ENCODE data around the gene C1orf210. TPM values are rescaled to one million over a fixed set of nuclear protein-coding genes. Genes with fewer than 3 reads are reported as not detected.

C1orf210 gene
- total and polyA plus RNA-seq, 9 of the 15 experiments (the other 6 are each of a cell fraction or from before 2014, with no cell fraction given): 0.21 TPM; not detected in 8

GRCh38 chr1:43298055-43298454, 12.7 kb upstream of the C1orf210 start:
- intact Hi-C loops (cut with micrococcal nuclease) (no loop called here), in situ Hi-C loops (cut with MboI) (no loop called here)
- 4% methylated on average over 1 of the region's 1 CpG for WGBS (ENCODE audit: insufficient coverage, low coverage, missing lambda C conversion rate)
- no peak overlapping the region for H2AFZ ChIP-seq (ENCODE audit: low read depth, low read length)
- peaks cover 25 to 34% of the 10 kb centered on the region in 2 experiments; a peak in 4 of 5 replicates for H3K27me3 ChIP-seq (ENCODE audit: control insufficient read depth in 2 of 2, insufficient read depth in 2 of 2, low read length in 2 of 2)
- H3K79me2 ChIP-seq (ENCODE audit: control insufficient read depth, insufficient read depth, low read length): no peaks in the 10 kb centered on the region
- H3K36me3 ChIP-seq (ENCODE audit: control insufficient read depth, insufficient read depth, low read length): no peaks in the 10 kb centered on the region
- TF ChIP-seq NR3C1 (CRISPR knock-in tag; IDR thresholded peaks at IDR 0.05) (no peak), COPS2 (conservative IDR thresholded peaks at IDR 0.05) (no peak), CEBPB (tag; IDR thresholded peaks at IDR 0.05) (no peak), MBD2 (IDR thresholded peaks at IDR 0.05; ENCODE audit: borderline replicate concordance, low read depth) (no peak), ZNF436 (CRISPR knock-in tag; IDR thresholded peaks at IDR 0.05) (no peak), ASH1L (IDR thresholded peaks at IDR 0.05; ENCODE audit: borderline replicate concordance, low read depth, partially characterized antibody) (no peak), SMARCB1 (IDR thresholded peaks at IDR 0.05; ENCODE audit: insufficient read length, low read depth) (no peak)
- no TSS peak for BruUV-seq (replicated peaks)
- no peak overlapping the region for H3K27ac ChIP-seq (ENCODE audit: extremely low read depth, low read depth, low read length)
- ATAC-seq: no peak
- DNase-seq (ENCODE audit: extremely low read depth in 1 of 4, low spot score in 3 of 4): no peak
- peaks cover 8% of the 10 kb centered on the region; the same call in 1 of the 2 replicates for H4K20me1 ChIP-seq (replicated peaks; ENCODE audit: control insufficient read depth, insufficient read depth, low read length)
- 0 out of 5 replicates have a peak, but pooled peaks cover 0 to 3% of the 10 kb centered on the region in 2 experiments for H3K4me1 ChIP-seq (replicated peaks in 1 of 2; ENCODE audit: control insufficient read depth in 2 of 2, insufficient read depth in 2 of 2, low read length in 2 of 2)
- FAIRE-seq: no peak
- no peak overlapping the region for H3K4me3 ChIP-seq
- no peak overlapping the region for H3K9ac ChIP-seq (ENCODE audit: insufficient read depth in 1 of 2, low read depth in 2 of 2, low read length in 2 of 2)
- ChIA-PET CTCF (ENCODE audit: low intra/inter-chr PET ratio) (no interaction called here), POLR2A (interaction anchor here (0.6 kb wide), 1 partner anchor 759 kb away, joined by 3 read pairs; no protein-coding TSS in a partner anchor)
- H3K9me3 ChIP-seq (replicated peaks; ENCODE audit: control insufficient read depth, insufficient read depth, low read depth, low read length): no peaks in the 10 kb centered on the region
- no peaks in the 10 kb centered on the region for H3K9me1 ChIP-seq (ENCODE audit: control insufficient read depth, insufficient read depth, low read length)
- no peak overlapping the region for H3K4me2 ChIP-seq (ENCODE audit: insufficient read depth, low read length)

DNA sequence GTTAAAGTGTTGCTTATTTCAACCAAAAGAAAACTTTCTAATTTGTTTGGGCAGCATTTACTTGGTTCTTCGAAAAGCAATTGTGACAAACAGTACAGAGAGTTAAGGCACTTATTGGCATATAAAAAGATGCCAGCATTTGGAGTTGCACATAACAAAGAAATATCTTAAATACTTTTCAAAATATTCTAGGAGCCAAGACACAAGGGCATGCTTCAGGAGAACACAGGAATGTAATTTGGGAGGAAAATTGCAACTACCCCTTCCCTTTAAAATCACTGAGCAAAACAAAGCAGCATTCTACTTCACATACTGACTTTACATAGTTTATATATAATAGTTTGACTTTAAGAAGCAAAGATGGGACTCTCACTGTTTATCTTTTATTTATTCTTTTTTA, 10.8 kb upstream of the C1orf210 start:
- Histone ChIP-seq H4K20me1 (replicated peaks; ENCODE audit: control insufficient read depth, insufficient read depth, low read length) (peaks cover 6% of the 10 kb centered on the region; the same call in 1 of the 2 replicates), H3K36me3 (ENCODE audit: control insufficient read depth, insufficient read depth, low read length) (no peaks in the 10 kb centered on the region), H3K9me1 (ENCODE audit: control insufficient read depth, insufficient read depth, low read length) (no peaks in the 10 kb centered on the region), H3K79me2 (ENCODE audit: control insufficient read depth, insufficient read depth, low read length) (no peaks in the 10 kb centered on the region), H3K4me3 (no peak overlapping the region), H3K9me3 (replicated peaks; ENCODE audit: control insufficient read depth, insufficient read depth, low read depth, low read length) (no peaks in the 10 kb centered on the region), H3K9ac (ENCODE audit: insufficient read depth in 1 of 2, low read depth in 2 of 2, low read length in 2 of 2) (no peak overlapping the region), H3K4me2 (ENCODE audit: insufficient read depth, low read length) (no peak overlapping the region), H3K27me3 (ENCODE audit: control insufficient read depth in 2 of 2, insufficient read depth in 2 of 2, low read length in 2 of 2) (peaks cover 28 to 37% of the 10 kb centered on the region in 2 experiments; a peak in 4 of 5 replicates), H3K27ac (ENCODE audit: extremely low read depth, low read depth, low read length) (no peak overlapping the region), H2AFZ (ENCODE audit: low read depth, low read length) (no peak overlapping the region), H3K4me1 (replicated peaks in 1 of 2; ENCODE audit: control insufficient read depth in 2 of 2, insufficient read depth in 2 of 2, low read length in 2 of 2) (0 out of 5 replicates have a peak, but pooled peaks cover 0 to 3% of the 10 kb centered on the region in 2 experiments)
- ChIA-PET CTCF (ENCODE audit: low intra/inter-chr PET ratio) (no interaction called here), POLR2A (no interaction called here)
- FAIRE-seq (no peak), DNase-seq (ENCODE audit: extremely low read depth in 1 of 4, low spot score in 3 of 4) (no peak), ATAC-seq (no peak)
- BruUV-seq (replicated peaks): no TSS peak
- in situ Hi-C loops (cut with MboI) (no loop called here), intact Hi-C loops (cut with micrococcal nuclease) (no loop called here)
- 0% methylated on average over 1 of the region's 1 CpG for WGBS (ENCODE audit: insufficient coverage, low coverage, missing lambda C conversion rate)
- no peak for TF ChIP-seq HDAC3 (IDR thresholded peaks at IDR 0.05; ENCODE audit: borderline replicate concordance, partially characterized antibody)
- no peak for TF ChIP-seq ZNF780A (CRISPR knock-in tag; IDR thresholded peaks at IDR 0.05)
- TF ChIP-seq, protein P1, sequence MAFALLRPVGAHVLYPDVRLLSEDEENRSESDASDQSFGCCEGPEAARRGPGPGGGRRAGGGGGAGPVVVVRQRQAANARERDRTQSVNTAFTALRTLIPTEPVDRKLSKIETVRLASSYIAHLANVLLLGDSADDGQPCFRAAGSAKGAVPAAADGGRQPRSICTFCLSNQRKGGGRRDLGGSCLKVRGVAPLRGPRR (CRISPR knock-in tag; IDR thresholded peaks at IDR 0.05): no peak
- TF ChIP-seq, protein P2, sequence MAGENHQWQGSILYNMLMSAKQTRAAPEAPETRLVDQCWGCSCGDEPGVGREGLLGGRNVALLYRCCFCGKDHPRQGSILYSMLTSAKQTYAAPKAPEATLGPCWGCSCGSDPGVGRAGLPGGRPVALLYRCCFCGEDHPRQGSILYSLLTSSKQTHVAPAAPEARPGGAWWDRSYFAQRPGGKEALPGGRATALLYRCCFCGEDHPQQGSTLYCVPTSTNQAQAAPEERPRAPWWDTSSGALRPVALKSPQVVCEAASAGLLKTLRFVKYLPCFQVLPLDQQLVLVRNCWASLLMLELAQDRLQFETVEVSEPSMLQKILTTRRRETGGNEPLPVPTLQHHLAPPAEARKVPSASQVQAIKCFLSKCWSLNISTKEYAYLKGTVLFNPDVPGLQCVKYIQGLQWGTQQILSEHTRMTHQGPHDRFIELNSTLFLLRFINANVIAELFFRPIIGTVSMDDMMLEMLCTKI (IDR thresholded peaks at IDR 0.05; ENCODE audit: partially characterized antibody): no peak
- TF ChIP-seq POLR2AphosphoS2 (IDR thresholded peaks at IDR 0.05; ENCODE audit: low read length): no peak
- no peak for TF ChIP-seq POLR2B (IDR thresholded peaks at IDR 0.05; ENCODE audit: low read depth, partially characterized antibody)
- no peak for TF ChIP-seq ZNF133 (CRISPR knock-in tag; IDR thresholded peaks at IDR 0.05)
- TF ChIP-seq MAFG (tag; conservative IDR thresholded peaks at IDR 0.05): no peak
- no peak for TF ChIP-seq RHOXF2B (CRISPR knock-in tag; conservative IDR thresholded peaks at IDR 0.05)
- TF ChIP-seq PHF21A (IDR thresholded peaks at IDR 0.05; ENCODE audit: borderline replicate concordance, low read depth): no peak
- no peak for TF ChIP-seq MCM5 (IDR thresholded peaks at IDR 0.05; ENCODE audit: low read depth)
